GM18909 (cell line): Measurements from ENCODE around the gene C1orf167.

Experiments
- ATAC-seq: cut with Tn5 transposase; IDR thresholded peaks from one replicate; pipeline ENCODE4 v1.9.1; 2021; ENCODE audit warnings: mild to moderate bottlenecking; ENCODE audit not compliant: unreplicated experiment, poor library complexity

Gene C1orf167

GRCh38 chr1:11782127-11782708 lies 20.2 kb downstream of the C1orf167 start:
- ATAC-seq: no peak

- ATAC-seq: no peak
Measured at GRCh38 chr1:11783556-11783955, 21.6 kb downstream of the C1orf167 start.

- no peak for ATAC-seq
Measured at GRCh38 chr1:11784256-11784992, 22.4 kb downstream of the C1orf167 start.

- ATAC-seq: peak; percentile 72
Measured at GRCh38 chr1:11784993-11785769, 23.2 kb downstream of the C1orf167 start.

GRCh38 chr1:11786168-11786567 lies 24.2 kb downstream of the C1orf167 start:
- ATAC-seq: no peak

- ATAC-seq: no peak
Measured at GRCh38 chr1:11787251-11787803, 25.3 kb downstream of the C1orf167 start.

- ATAC-seq: no peak
Measured at GRCh38 chr1:11787804-11788436, 25.9 kb downstream of the C1orf167 start.

- no peak for ATAC-seq
Measured at GRCh38 chr1:11788549-11789053, 26.6 kb downstream of the C1orf167 start.

GRCh38 chr1:11789126-11790067 lies 27.4 kb downstream of the C1orf167 start:
- ATAC-seq: no peak

GRCh38 chr1:11790101-11790879 lies 28.3 kb downstream of the C1orf167 start:
- ATAC-seq: no peak

GRCh38 chr1:11790880-11791715 lies 29.1 kb downstream of the C1orf167 start:
- no peak for ATAC-seq

GRCh38 chr1:11792106-11792505 lies 30.1 kb downstream of the C1orf167 start:
- no peak for ATAC-seq

- no peak for ATAC-seq
Measured at GRCh38 chr1:11793819-11794218, 31.8 kb downstream of the C1orf167 start.

GRCh38 chr1:11794446-11795237 lies 32.6 kb downstream of the C1orf167 start:
- no peak for ATAC-seq

- ATAC-seq: no peak
Measured at GRCh38 chr1:11795238-11795890, 33.4 kb downstream of the C1orf167 start.

GRCh38 chr1:11796036-11796828 lies 34.2 kb downstream of the C1orf167 start:
- no peak for ATAC-seq
